DMS 273 (cell line): ENCODE results near the gene P2RY12.
A peak's percentile ranks its signal among the peaks of the same experiment; 100 is the strongest.
"Not testable (repeated sequence)": the region's sequence is repeated elsewhere in the genome, so short reads cannot be mapped to it uniquely, and the experiment has no call there.

Experiments used
- DNase-seq: peaks from one replicate; lab custom pipeline; 2025; ENCODE audit not compliant: unreplicated experiment; lab: John Stamatoyannopoulos, UW

P2RY12 gene

GRCh38 chr3:151393146-151393830, 8.7 kb upstream of the P2RY12 start:
- DNase-seq, result no peak

GRCh38 chr3:151392191-151392590, 7.6 kb upstream of the P2RY12 start:
- DNase-seq, result not testable (repeated sequence)

GRCh38 chr3:151391720-151392119, 7.2 kb upstream of the P2RY12 start:
- DNase-seq, result no peak

- no peak for DNase-seq
Measured at GRCh38 chr3:151387842-151388241, 3.3 kb upstream of the P2RY12 start.

- DNase-seq, result no peak
Measured at GRCh38 chr3:151387432-151387831, 2.9 kb upstream of the P2RY12 start.

- no peak for DNase-seq
Measured at GRCh38 chr3:151386056-151386455, 1.5 kb upstream of the P2RY12 start.

GRCh38 chr3:151383956-151384355, 597 bp downstream of the P2RY12 start:
- no peak for DNase-seq

- no peak for DNase-seq
Measured at GRCh38 chr3:151383111-151383510, 1.4 kb downstream of the P2RY12 start.

- DNase-seq, result no peak
Measured at GRCh38 chr3:151382671-151383070, 1.9 kb downstream of the P2RY12 start.

- DNase-seq, result peak; percentile 62
Measured at GRCh38 chr3:151379083-151379734, 5.3 kb downstream of the P2RY12 start.

GRCh38 chr3:151377768-151378385, 6.7 kb downstream of the P2RY12 start:
- no peak for DNase-seq

- no peak for DNase-seq
Measured at GRCh38 chr3:151372063-151372820, 12.3 kb downstream of the P2RY12 start.

GRCh38 chr3:151371526-151371925, 13.0 kb downstream of the P2RY12 start:
- no peak for DNase-seq

- no peak for DNase-seq
Measured at GRCh38 chr3:151367448-151367847, 17.1 kb downstream of the P2RY12 start.

- DNase-seq, result no peak
Measured at GRCh38 chr3:151366993-151367392, 17.6 kb downstream of the P2RY12 start.

- no peak for DNase-seq
Measured at GRCh38 chr3:151362751-151363174, 21.8 kb downstream of the P2RY12 start.

GRCh38 chr3:151357463-151357850, 27.1 kb downstream of the P2RY12 start:
- no peak for DNase-seq

GRCh38 chr3:151356794-151357462, 27.6 kb downstream of the P2RY12 start:
- no peak for DNase-seq

GRCh38 chr3:151351648-151352047, 32.9 kb downstream of the P2RY12 start:
- DNase-seq, result no peak

- no peak for DNase-seq
Measured at GRCh38 chr3:151351219-151351618, 33.3 kb downstream of the P2RY12 start.

- no peak for DNase-seq
Measured at GRCh38 chr3:151350656-151351055, 33.9 kb downstream of the P2RY12 start.
